Osteocyte (in vitro differentiated cells): ENCODE data around the gene UBAP1. TPM values are rescaled to one million over a fixed set of nuclear protein-coding genes. Genes with fewer than 3 reads are reported as not detected.
A peak's percentile ranks its signal among the peaks of the same experiment; 100 is the strongest.
"Not testable (repeated sequence)": the region's sequence is repeated elsewhere in the genome, so short reads cannot be mapped to it uniquely, and the experiment has no call there.

Experiments used
- DNase-seq: peaks from one replicate; pipeline ENCODE4 v3.0.0; 2021; ENCODE audit warnings: mixed read lengths; ENCODE audit not compliant: unreplicated experiment; ENCODE audit errors: extremely low spot score
- H3K27ac Mint-ChIP-seq: one replicate; pipeline ENCODE4 v1.8.0; 2021; ENCODE audit warnings: mild to moderate bottlenecking, mixed read lengths; ENCODE audit not compliant: unreplicated experiment
- H3K27me3 Mint-ChIP-seq: one replicate; pipeline ENCODE4 v1.8.0; 2021; ENCODE audit warnings: mixed read lengths; ENCODE audit not compliant: unreplicated experiment
- H3K36me3 Mint-ChIP-seq: one replicate; pipeline ENCODE4 v1.8.0; 2021; ENCODE audit warnings: mixed read lengths; ENCODE audit not compliant: unreplicated experiment
- H3K4me1 Mint-ChIP-seq: one replicate; pipeline ENCODE4 v1.8.0; 2021; ENCODE audit warnings: mixed read lengths; ENCODE audit not compliant: unreplicated experiment
- H3K4me3 Mint-ChIP-seq: one replicate; pipeline ENCODE4 v1.8.0; 2021; ENCODE audit warnings: mild to moderate bottlenecking, moderate library complexity, mixed read lengths; ENCODE audit not compliant: unreplicated experiment
- H3K9me3 Mint-ChIP-seq: one replicate; pipeline ENCODE4 v1.8.0; 2021; ENCODE audit warnings: mixed read lengths; ENCODE audit not compliant: unreplicated experiment
- CTCF ChIP-seq: fragments of 200-600 bp; sonication (generic); IDR thresholded peaks from 2 replicates; pipeline ENCODE4 v1.5.0; 2021; ENCODE audit warnings: antibody characterized with exemption, mild to moderate bottlenecking, moderate library complexity
- long read RNA-seq: library from polyadenylated mRNA; unstranded; transcript quantifications from one replicate; pipeline ENCODE4 v2.0.0, GENCODE V29; 2021
- total RNA-seq: library from RNA; stranded (reverse); gene quantifications from 2 replicates; pipeline ENCODE4 v1.2.1, GENCODE V29; 2021

The UBAP1 gene
- total RNA-seq: 38.6 and 39.8 TPM in 2 replicates
- long read RNA-seq, transcript UBAP1-201 (7 exons, 2,735 nt): major isoform, 236 of 294 reads
- long read RNA-seq, transcript UBAP1-205 (6 exons, 1,753 nt): minor isoform, 8 of 294 reads
- long read RNA-seq, transcript UBAP1-204 (6 exons, 2,029 nt): minor isoform, 10 of 294 reads
- long read RNA-seq, partial matches to known transcripts: 16 of 294 reads
- long read RNA-seq, other reads (novel, unspliced or antisense): 24 of 294 reads

- Mint-ChIP-seq H3K4me1 (peaks cover 18% of the 10 kb centered on the region), H3K9me3 (no peaks in the 10 kb centered on the region), H3K36me3 (no peaks in the 10 kb centered on the region), H3K27ac (peak within 1 kb of the TSS; percentile 97), H3K27me3 (no peaks in the 10 kb centered on the region), H3K4me3 (peak within 1 kb of the TSS; percentile 99)
- TF ChIP-seq CTCF: no peak
- DNase-seq: peak; percentile 98
These were observed at the start of gene UBAP1 for GRCh38 chr9:34178436-34179212. Gene UBAP1, plus strand, starts transcription at chr9:34179043. Its CDS starts 41,872 bp downstream, at chr9:34220915.

- Mint-ChIP-seq H3K27ac (no peak overlapping the region), H3K36me3 (no peaks in the 10 kb centered on the region), H3K4me3 (no peak overlapping the region)
These were observed 47.3 kb upstream of the UBAP1 start for GRCh38 chr9:34131571-34131970.

GRCh38 chr9:34133436-34133949 lies 45.4 kb upstream of the UBAP1 start:
- Mint-ChIP-seq H3K27ac (no peak overlapping the region), H3K27me3 (no peaks in the 10 kb centered on the region), H3K4me1 (no peaks in the 10 kb centered on the region), H3K36me3 (no peaks in the 10 kb centered on the region), H3K9me3 (no peaks in the 10 kb centered on the region), H3K4me3 (no peak overlapping the region)
- no peak for TF ChIP-seq CTCF
- no peak for DNase-seq

More at GRCh38 chr9:34131571-34131970, 47.3 kb upstream of the UBAP1 start:
- peaks cover 6% of the 10 kb centered on the region for H3K4me1 Mint-ChIP-seq
- no peak for TF ChIP-seq CTCF
- no peaks in the 10 kb centered on the region for H3K27me3 Mint-ChIP-seq
- H3K9me3 Mint-ChIP-seq: no peaks in the 10 kb centered on the region
- DNase-seq: no peak

GRCh38 chr9:34134521-34134920 lies 44.3 kb upstream of the UBAP1 start:
- H3K36me3 Mint-ChIP-seq: no peaks in the 10 kb centered on the region
- H3K4me1 Mint-ChIP-seq: no peaks in the 10 kb centered on the region
- no peak overlapping the region for H3K27ac Mint-ChIP-seq
- no peak overlapping the region for H3K4me3 Mint-ChIP-seq
- H3K27me3 Mint-ChIP-seq: no peaks in the 10 kb centered on the region
- no peak for DNase-seq
- H3K9me3 Mint-ChIP-seq: no peaks in the 10 kb centered on the region
- no peak for TF ChIP-seq CTCF

- not testable (repeated sequence) for DNase-seq, H3K27me3 Mint-ChIP-seq, H3K27ac Mint-ChIP-seq, H3K4me1 Mint-ChIP-seq, H3K9me3 Mint-ChIP-seq, H3K36me3 Mint-ChIP-seq, H3K4me3 Mint-ChIP-seq
These were observed 40.2 kb upstream of the UBAP1 start for GRCh38 chr9:34138644-34139043.
